GM18499 (cell line): Measurements from ENCODE around the gene CADM3.

Experiments
- ATAC-seq: cut with Tn5 transposase; IDR thresholded peaks from one replicate; pipeline ENCODE4 v1.9.1; 2021; ENCODE audit warnings: moderate number of reproducible peaks; ENCODE audit not compliant: insufficient read depth, unreplicated experiment

The CADM3 gene

DNA sequence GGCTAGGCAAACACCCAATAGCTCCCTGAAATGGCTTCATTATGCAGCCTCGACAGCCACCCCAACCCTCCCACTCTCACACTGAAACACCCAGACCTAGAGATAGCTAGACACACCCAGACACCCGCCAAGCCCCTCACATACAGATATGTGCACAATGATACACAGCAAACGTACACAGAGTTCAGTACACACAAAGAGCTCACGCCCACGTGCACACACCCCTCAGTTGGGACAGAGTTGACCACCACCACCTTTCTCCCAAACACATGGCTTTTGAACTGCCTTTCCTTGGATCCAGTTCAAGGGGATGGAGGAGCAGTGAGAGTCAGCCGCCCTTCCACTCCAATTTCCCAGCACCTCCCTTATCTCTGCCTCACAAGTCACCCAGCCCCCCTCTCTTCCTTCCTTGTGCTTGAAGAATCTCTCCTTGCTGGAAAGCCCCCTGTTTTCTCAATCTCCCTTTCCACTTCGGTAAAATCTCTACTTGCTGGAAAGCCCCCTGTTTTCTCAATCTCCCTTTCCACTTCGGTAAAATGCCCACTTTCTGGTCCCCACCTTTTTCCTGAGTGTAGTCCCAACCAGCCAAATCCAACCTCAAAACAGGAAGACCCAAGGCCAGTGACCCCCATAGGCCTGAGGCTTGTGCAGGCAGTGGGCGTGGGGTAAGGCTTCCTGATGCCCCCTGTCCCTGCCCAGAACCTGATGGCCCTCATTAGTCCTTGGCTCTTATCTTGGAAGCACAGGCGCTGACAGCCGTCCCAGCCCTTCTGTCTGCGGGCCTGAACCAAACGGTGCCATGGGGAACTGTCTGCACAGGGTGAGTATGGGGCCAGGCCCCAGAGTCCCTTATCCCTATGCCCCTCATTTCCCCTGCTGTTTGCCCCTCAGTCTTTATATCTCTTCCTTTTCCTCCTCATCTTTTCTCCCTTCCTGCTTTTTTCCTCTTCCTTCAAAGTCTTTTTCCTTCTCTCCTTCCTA lies 33.0 kb downstream of the CADM3 start, which contains the start of gene ACKR1:
Gene ACKR1 (plus strand): TSS at position 715 of the 981 bp plus-strand sequence. CDS start 85 bp downstream, at position 800.
- no peak for ATAC-seq

DNA sequence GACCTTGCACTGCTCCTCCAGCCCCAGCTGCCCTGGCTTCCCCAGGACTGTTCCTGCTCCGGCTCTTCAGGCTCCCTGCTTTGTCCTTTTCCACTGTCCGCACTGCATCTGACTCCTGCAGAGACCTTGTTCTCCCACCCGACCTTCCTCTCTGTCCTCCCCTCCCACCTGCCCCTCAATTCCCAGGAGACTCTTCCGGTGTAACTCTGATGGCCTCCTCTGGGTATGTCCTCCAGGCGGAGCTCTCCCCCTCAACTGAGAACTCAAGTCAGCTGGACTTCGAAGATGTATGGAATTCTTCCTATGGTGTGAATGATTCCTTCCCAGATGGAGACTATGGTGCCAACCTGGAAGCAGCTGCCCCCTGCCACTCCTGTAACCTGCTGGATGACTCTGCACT lies 33.8 kb downstream of the CADM3 start:
- no peak for ATAC-seq

DNA sequence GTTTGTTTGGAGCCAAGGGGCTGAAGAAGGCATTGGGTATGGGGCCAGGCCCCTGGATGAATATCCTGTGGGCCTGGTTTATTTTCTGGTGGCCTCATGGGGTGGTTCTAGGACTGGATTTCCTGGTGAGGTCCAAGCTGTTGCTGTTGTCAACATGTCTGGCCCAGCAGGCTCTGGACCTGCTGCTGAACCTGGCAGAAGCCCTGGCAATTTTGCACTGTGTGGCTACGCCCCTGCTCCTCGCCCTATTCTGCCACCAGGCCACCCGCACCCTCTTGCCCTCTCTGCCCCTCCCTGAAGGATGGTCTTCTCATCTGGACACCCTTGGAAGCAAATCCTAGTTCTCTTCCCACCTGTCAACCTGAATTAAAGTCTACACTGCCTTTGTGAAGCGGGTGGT lies 34.7 kb downstream of the CADM3 start:
- ATAC-seq, result no peak

DNA sequence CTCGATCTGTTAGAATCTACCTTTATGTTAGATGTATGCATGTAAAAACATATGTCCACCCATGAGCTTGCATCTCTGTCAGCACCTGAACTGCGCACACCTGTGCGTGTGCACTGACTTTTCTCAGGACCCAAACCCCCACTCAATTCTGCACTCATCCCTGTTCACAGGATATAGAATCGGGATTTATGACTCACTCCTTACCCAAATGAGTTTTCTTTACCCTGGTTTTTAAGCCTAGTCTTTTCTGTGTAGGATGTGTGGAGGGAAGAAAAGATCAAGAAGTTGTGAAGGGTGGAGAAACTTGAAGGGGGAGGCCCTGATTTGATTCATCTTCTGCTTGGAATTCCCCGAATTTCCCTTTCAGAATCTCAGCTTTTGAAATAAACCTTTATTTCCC lies 35.7 kb downstream of the CADM3 start:
- ATAC-seq, result no peak

DNA sequence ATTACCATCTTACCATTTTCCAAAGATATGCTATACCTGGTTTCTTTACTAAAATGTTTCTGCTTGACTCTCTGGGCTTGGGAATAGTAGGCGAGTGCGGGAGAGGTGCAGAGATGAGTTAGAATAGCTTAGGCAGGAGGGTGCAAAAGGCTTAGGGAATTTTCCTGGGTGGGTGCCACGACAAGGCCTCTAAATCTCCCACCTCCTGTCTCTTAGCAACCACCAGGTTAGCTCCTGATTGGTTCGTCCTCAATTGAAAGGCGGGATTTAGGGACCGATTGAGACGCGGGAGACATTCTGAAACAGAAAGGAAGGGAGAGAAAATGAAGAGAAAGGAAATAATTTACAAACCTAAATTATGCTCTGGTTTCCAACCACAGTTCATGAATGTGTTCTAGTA lies 36.4 kb downstream of the CADM3 start:
- ATAC-seq, result no peak

DNA sequence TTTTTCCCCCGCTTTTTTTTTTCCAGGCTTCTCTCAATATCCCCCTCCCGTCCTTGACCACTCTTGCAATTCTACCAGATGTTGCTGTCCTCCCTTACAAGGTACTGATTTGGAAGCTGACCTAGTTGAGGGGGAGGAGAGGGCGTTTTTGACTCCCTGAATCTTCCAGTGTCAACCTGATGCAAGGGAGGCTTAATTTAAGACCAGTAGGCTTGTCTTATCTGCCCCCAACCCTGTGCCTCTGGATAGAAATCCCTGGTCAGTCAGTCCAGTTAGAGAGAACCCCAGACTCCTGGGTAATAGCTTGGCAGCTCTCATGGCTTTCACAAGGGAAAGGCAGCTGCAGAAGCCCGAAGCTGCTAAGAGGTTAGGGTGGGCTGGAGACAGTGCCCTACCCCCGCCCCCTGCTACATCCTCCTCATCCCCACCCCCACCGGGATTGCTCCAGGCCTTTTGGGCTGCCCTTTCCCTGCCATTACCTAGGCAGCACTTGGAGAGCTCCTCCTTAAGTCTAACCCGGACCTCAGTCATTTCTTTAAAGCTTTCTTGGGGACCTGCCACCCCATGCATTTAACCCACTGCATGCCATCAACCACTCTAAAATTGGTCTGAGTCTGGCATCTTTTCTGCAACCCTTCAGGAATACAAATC lies 36.9 kb downstream of the CADM3 start:
- ATAC-seq, result no peak

DNA sequence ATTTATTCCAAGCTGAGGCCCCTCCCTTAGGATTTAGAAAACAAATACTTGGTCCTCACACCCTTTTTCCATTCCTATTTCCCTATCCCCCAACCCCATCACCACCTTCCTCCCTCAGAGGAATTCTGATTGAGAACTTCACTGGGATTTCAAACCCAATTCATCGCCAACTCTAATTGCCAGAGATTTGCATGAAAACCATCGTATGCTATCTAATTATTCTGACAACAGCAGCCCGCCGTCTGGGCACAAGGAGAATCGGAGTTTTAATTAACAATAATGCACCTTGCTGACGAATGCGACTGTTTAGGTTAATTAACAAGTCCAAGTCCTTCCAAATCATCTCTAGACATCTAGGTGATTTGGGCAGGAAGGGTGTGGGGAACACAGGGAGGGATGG lies 37.6 kb downstream of the CADM3 start:
- no peak for ATAC-seq

DNA sequence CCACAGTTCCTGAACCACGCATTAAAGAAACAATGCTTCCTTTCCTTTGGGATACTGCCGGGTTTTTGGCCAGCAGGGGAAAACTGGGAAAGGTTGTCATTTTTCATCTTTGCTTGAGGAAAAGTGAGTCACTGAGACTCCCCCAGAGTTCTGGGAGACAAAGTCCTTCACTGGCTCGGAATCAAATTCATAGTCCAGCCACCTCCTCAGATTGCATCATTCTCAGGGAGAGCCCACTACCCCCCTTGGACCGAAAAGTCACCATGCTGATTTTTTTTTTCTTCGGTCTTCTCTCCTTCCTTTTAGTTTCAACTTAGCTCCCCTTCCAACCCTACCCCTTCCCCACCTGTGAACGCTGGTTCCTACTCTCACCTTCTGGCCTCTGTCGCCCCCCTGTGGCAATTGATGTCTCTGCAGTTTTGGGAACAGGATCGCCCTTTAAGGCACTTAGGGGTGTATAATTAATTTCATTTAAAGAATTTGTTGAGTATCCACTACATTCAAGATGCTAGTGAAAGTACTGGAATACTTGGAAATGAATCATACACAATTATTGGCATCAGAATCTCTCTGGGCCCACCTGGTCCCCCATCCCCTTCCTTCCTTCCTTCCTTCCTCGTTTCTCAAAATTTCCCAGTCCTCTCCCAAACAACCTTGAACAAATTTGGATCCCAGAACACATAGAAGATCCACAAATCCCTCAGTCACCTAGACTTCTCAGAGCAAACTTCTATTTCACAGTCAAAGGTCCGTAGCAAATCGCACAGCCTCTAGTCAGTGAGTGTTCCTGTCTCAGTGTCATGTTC lies 40.1 kb downstream of the CADM3 start:
- ATAC-seq, result no peak

DNA sequence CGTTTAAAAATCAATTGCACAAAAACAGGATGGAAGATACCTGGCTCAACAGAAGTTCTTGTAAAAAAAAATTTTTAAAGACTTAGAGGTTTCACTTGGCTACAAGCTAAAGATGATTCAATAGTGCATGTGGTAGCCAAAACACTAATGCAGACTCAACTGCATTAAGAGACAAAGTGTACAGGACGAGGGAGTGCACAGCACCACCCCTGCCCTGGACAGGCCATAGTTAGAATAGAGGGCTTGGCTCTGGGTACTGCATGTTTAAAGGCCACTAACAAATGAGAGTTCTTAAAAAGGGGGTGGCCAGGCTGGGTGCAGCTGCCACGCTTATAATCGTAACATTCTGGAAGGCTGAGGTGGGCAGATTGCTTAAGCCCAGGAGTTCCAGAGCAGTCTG lies 41.2 kb downstream of the CADM3 start:
- no peak for ATAC-seq

DNA sequence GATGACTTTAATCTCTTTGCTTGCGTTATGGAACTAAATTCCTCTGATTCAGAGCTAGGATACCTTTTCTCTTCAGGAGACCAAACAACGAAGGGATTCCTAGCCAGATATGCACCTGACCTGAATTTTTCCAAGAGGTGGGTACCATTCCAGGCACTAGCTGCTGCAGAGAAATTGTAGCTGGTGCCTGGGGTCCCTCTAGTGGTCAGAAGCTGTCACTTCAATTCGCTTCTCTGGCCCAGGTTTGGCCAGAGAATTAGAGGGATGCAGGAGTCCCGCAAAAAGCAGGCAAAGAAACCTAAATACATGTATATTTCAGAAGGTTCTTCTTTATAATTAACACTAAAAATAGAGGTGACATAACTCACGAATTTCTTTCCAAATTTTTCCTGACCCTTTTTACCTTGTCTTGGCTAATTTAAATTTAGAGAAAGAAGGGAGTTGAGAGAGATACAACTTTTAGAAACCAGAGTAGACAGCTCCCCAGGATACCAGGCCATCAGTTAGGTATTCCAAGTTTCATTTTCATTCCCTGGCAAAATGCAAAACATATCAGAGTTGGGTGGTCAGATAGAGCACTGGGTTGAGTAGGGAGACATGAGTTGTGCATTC lies 42.8 kb downstream of the CADM3 start:
- no peak for ATAC-seq

DNA sequence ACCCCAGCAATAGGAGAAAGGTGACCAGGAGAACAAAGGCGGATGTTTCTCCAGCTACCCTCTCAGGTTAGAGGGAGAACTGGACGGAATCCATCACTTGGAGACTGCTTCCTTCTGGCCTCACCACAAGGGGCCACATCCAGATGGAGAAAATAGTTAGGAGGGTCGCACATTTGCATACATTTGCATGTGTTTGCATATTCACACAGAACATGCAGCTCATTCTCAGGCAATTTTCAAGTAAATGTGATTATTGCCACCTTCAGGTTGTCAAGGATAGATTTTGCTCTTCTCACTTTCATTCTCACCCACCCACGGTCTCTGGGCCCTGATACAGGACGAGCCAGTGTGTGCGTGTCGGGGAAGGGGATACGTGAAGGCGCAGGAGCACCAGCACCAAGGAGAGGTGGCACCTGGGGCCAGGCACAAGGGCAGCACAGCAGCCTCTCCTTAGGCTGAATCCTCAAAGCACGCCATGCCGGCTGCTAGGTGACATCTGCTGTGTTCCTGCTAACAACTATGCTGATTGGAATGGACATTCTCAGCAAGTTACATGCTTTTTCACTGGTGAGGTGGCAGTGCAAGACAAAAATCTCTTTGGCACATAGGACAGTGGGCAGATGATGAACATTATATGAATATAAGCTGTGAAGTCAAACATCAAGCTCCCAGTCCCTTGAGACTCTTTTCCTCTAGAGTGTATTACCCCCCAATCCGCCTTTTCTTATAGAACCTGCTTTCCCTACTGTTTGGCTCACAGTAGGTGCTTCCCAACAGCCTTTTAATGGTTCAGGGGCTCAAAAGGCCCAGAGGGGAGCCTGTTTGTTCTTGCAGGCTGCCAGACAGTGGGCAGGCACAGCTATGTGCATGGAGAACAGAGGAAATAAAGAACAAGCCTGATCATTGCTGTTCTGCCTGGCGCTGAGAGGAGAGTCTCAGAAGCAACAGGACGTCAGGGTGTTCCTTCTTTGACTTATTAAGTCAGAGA lies 47.5 kb downstream of the CADM3 start:
- no peak for ATAC-seq

DNA sequence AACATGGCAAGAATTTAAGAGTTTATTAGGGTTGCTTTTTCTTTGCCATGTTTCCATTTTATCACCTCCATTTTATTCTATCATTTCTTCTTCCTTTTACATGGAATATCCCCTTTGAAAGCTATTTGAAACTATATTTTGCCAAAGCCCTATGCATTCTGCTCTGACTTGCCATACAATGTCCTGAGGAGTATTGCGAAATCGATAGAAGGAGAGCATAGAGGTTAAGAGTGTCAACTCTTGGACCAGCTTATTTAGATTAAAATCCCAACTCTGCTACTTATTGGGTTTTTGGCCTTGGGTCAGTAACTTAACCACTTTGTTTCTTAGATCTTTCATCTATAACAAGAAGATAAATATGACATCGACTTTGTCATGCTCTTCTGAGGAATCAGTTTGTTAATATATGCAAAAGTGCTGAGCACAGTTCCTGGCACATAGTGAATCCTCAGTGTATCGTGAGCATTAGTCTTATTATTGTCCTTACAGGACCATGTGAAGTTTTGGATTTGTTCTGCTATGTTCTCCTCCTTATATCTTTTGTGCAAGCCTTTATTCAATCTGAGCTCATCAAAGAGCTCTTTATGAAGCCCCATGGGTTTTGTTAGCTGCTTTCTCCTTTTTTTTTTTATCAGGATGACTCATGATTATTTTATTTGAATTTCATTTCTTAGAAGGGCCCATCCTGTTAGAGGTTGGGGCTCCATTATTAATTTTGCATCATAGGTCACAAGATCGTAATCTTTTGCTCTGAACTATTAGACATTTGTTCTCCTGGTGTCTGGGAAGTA lies 50.9 kb downstream of the CADM3 start:
- no peak for ATAC-seq

DNA sequence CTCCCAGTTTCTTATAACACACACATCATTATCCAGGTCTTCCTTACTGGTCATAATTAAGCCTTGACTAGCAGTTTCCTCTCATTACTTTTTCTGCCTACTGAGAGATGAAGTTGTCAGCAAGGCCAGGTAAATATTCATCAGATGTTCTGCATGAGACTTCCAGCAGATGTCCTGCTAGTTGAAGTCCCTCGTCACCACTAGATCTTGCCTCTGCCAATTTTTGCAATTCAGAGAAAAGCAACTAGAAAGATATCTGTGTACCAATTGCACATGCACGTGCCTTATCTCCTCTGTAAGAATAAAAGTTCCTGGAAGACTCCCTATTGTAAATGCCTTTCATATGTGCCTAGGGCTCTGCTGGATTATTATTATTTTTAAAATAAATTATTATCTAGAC lies 51.6 kb downstream of the CADM3 start:
- ATAC-seq, result no peak

DNA sequence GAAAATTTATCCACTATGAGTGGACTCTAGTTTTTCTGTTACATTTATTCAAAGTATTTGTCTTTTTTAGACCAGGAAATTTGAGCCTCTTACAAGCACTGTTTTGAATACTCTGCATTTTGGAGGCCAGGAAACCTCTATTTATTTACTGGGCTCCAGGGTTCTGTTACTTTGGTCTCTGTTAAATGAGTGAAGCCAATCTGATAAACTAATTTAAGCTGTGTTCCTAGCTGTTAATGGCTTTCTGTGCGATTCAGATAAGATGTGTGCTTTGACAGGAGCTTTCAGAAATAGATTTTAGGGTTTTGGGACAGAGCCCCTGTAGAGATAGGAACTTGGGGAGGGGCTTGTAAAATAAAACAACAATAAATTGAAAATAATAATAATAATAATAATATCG lies 57.1 kb downstream of the CADM3 start:
- no peak for ATAC-seq

DNA sequence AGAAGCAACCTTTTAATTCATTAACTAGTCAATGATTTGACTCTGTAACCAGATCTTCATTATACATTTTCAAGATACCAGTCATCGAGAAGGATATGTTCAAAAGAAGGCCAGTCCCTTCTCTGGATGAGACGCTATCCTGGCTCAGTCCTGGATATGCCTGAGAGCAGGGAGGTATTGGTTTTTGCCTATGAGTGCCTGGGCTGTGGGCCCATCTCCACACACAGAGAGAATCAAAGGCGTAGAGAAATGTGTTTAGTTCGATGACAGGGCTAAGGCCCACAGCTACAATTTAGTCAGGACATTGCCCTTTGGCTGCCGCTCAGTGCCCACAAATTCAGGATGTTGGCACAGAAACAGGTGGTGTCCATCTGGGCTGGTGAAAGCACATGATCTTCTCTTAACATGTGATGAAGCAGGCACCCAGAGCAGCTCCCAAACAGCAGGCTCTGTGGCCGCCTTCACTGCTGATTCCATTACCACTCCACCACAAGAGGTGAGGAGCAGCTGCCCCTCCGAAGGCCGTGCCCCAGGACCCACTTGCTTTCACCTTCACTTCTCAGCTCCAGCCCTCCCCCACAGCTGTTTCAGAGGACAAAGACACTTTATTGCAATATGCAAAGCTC lies 58.0 kb downstream of the CADM3 start:
- no peak for ATAC-seq

DNA sequence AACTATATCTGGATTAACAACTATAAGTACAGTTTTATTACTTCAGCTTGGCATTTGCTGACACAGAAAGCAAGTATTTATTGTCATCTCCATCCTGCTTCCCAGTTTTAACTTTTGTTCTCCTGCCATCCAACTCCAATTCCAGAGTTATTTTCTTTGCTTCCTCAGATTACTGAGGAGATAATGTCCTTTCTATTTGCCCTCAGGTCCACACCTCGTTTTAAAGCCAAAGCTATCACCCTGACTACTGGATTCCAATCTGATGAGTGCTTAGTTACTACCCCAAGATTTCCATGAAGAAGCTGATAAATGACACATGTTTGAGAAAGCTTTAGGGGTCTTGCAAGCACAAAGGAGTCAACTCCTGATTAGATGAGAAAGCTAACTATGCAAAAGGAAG lies 58.5 kb downstream of the CADM3 start:
- no peak for ATAC-seq

DNA sequence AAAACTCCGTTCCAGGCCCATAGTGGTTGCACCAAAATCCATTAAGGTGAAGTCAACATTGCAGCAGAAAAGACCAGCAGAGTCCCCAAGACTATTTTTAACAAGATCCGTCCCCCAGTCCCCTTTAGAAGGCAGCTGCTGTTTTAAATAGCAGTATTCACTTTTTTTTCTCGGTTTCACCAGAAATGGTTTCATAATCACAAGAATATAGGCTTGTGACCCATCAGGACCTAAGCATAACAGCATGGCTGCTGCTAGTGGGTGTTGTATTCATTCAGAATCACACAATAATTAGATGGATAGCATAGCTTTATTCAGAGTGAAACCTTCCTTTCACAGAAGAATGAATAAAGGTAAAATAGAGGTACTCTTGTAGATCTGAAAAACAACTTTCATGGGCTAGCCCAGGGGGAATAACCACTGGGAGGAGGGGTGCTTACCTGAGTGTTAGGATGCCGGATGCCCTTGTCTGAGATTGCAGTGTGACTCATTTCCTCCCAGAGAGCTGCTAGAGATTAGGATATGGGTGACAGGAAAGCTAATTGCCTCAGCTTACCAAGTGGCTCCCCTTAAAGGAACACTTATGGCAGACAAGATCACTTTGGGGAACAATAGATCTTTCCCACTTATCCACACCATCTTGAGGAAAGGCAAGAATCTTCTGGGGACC lies 68.3 kb downstream of the CADM3 start:
- ATAC-seq, result no peak
